Activated effector memory CD4-positive, alpha-beta T cell treated with anti-CD3 and anti-CD28 coated beads, Interleukin-2, amount 50 U/mL, for 16 hours (primary cell): ENCODE results near the gene TXN2.
"Not testable (repeated sequence)": the region's sequence is repeated elsewhere in the genome, so short reads cannot be mapped to it uniquely, and the experiment has no call there.

Experiments used
- DNase-seq: peaks from one replicate; pipeline ENCODE4 v3.0.0-alpha.2; 2020

Gene TXN2

DNA sequence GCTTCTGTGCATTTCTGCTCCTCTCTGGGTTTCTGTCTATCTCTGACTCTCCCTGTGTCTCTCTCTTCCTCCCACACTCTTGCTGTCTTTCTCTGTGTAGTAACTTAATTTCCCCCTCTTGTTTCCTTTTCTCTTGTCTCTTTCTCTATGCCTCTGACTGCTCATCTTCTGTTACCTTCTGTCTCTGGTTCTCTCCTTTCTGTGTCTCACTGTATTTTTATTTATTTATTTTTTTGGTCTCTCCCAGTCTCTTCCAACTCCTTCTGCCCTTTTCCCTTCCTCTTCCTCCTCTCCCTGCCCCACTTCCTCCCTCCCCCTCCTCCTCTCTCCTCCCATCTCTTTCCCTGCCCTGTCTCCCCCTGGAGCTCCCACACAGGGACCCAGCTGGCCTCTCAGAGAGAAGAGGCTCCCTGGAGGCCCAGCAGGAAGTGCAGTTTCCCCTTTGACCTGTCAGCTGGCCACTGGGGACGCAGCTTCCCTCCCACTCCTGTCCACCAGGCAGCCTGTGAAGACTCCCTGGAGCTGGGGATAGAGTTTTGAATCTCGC lies 55.4 kb downstream of the TXN2 start:
- no peak for DNase-seq

DNA sequence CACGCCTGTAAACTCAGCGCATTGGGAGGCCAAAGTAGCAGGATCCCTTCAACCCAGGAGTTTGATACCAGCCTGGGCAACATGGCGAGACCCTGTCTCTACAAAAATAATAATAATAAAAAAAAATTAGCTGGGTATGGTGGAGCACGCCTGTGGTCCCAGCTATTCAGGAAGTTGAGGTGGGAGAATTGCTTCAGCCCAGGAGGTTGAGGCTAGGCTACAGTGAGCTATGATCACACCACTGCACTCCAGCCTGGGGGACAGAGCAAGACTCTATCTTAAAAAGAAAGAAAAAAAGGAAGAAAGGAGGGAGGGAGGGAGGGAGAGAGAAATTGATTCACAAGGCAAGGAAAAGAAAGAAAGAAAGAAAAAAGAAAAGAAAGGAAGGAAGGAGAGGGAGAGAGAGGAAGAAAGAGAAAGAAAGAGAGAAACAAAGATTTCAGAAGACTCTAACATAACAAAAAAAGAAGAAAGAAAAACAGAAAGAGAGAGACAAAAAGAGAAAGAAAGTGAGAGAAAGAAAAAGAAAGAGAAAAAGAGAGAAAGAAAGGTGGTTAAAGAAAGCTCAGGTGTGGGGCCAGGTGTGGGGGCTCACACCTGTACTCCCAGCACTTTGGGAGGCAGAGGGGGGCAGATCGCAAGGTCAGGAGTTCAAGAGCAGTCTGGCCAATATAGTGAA lies 56.4 kb downstream of the TXN2 start:
- no peak for DNase-seq

DNA sequence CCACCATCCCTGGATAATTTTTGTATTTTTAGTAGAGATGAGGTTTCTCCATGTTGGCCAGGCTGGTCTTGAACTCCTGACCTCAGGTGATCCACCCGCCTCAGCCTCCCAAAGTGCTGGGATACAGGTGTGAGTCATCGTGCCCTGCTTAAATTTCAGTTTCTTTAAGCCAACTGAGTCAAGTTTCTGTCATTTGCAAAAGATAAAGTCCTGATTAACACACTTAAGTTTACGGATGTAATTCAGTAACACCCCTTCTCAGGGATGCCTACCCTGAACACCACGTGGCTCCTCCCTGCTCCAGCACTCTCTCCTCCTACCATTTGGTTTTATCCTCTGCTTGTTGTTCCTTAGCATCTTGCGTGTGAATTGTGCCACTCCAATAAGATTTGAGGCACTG lies 57.0 kb downstream of the TXN2 start:
- not testable (repeated sequence) for DNase-seq

DNA sequence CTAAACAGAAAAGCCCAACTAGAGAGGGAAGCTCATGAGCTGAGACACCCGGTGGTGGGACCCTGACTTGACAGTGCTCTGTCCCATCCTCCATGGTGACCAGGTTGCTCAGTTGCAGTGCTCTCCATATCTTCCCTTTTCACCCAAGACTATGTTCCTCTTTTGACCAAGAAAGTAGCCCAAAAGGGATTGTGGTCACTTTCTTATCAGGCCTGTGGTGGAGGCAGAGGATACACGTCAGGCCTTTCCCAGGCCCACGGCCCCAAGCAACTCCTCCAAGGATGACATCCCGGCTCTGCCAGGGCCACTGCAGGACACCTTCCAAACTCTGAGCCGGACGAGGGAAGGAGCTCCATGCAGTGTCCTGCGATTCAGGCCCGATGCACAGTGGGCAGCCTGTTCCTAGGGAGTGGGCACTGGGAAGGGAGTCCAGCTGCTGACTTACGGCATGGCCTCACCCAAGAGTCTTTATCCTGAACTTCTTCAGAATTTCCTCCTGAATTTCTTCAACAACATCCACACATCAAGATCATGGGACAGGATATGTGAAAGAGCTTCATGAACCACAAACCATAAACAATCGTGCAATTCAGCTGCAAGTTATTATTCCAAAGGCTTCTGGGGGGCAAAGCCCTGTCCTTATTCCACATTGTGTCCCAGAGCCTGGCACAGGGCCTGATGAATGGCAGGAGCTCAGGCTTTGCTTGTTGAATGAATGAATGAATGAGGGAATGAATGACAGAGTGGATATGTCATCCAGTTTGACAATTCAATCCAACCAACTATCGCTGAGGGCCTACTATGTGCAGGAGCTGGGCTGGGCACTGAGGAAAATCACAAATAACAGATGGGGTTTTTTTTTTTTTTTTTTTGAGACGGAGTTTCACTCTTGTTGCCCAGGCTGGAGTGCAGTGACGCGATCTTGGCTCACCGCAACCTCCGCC lies 57.7 kb downstream of the TXN2 start:
- DNase-seq, result no peak

- DNase-seq, result no peak
These were observed 59.0 kb downstream of the TXN2 start for GRCh38 chr22:36422287-36423014.

- DNase-seq, result no peak
These were observed 61.2 kb downstream of the TXN2 start for GRCh38 chr22:36419912-36420882.

DNA sequence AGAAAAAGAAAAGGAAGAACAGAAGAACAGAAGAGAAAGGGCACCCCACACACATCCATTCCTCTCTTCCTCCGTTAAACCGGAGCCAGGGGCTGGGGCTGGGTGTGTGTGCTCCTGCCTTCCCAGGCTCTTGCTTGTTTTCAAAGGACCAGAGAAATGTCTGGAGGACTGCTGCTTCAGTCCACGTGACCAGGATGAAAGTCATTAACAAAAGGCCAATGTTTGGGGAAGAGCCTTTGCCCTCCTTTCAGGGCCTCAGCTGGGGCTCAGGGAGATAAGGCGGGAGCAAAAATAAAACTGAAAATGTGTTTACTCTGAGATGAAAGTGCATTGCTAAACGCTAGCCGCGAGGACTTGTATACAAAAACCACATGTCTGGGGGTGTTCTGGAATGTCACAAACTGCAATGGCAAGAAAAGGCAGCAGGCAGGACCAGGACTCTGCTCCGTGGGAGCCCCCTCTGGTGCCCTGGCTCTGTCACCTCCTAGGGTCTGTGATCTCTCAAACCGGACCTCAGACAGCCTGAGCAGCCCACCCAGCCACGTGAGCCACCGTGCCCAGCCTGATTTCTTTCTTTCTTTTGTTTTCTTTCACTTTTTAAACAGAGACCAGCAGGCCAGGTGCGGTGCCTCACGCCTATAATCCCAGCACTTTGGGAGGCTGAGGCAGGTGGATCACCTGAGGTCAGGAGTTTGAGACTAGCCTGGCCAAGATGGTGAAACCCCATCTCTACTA lies 62.1 kb downstream of the TXN2 start:
- no peak for DNase-seq

DNA sequence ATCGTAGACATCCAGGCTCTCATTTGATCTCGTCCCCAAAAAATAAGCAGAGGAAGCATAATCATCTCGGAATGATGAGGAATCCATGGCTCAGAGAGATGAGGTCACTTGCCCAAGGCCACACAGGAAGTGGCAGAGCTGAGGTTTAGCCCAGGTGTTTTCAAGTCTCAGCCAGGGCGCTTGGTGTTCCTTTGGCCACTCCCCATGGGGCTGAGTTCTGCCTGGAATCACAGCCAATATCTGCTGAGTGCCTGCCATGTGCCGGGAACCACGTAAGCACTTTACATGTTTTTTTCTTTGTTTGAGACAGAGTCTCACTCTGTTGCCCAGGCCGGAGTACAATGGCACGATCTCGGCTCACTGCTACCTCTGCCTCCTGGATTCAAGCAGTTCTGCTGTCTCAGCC lies 64.2 kb downstream of the TXN2 start:
- DNase-seq, result no peak
